Neutrophil (primary cell): ENCODE data around the gene CHTOP.

Experiments
- H3K27ac ChIP-seq: fragments of 200-600 bp; sonication (generic); 2 replicates; pipeline ENCODE4 v1.5.1; 2016; ENCODE audit warnings: mild to moderate bottlenecking, moderate library complexity
- H3K27me3 ChIP-seq: fragments of 200-600 bp; sonication (generic); 2 replicates; pipeline ENCODE4 v1.6.0; 2016; ENCODE audit warnings: mild to moderate bottlenecking
- H3K36me3 ChIP-seq: fragments of 200-600 bp; sonication (generic); 2 replicates; pipeline ENCODE4 v1.5.1; 2017
- H3K4me1 ChIP-seq, 2 experiments: fragments of 200-600 bp in 1 of 2; sonication (generic) in 1 of 2; 1 replicate in 1 of 2; 2 replicates in 1 of 2; pipeline versions ENCODE4 v1.5.1 to v1.6.1; 2013 to 2016; ENCODE audit warnings: low read depth in 1 of 2, low read length in 1 of 2, mild to moderate bottlenecking in 1 of 2, moderate library complexity in 1 of 2; ENCODE audit not compliant: control insufficient read depth in 1 of 2, insufficient read depth in 1 of 2
- H3K4me3 ChIP-seq, 2 experiments: fragments of 200-600 bp in 1 of 2; sonication (generic) in 1 of 2; 1 replicate in 1 of 2; 2 replicates in 1 of 2; pipeline ENCODE4 v1.5.1; 2013 to 2016; ENCODE audit warnings: low read depth in 1 of 2, low read length in 1 of 2, mild to moderate bottlenecking in 1 of 2, moderate library complexity in 1 of 2
- H3K9me3 ChIP-seq: fragments of 200-600 bp; sonication (generic); 2 replicates; pipeline ENCODE4 v1.5.1; 2016
- CTCF ChIP-seq: fragments of 200-600 bp; sonication (generic); IDR thresholded peaks from 2 replicates; pipeline ENCODE4 v1.5.1; 2016; ENCODE audit warnings: antibody characterized with exemption

The CHTOP gene

DNA sequence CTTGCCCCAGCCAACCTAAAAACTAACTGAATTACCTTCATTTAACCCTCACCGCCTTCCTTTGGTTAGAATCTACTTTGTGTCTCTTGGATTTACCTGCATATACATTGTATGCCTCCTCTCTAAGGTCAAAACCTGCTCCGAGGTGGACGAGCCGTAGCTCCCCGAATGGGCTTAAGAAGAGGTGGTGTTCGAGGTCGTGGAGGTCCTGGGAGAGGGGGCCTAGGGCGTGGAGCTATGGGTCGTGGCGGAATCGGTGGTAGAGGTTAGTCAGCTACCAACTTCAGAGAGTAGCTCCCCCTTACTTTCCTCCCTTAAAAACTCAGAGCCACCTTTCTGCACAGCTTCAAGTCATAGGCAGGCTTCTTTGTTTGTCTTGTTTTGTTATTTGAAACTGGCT lies 9.2 kb downstream of the CHTOP start:
- H3K27ac ChIP-seq = peak overlapping the region; percentile 2
- TF ChIP-seq CTCF = no peak
- no peak overlapping the region for H3K4me3 ChIP-seq
- no peaks in the 10 kb centered on the region for H3K9me3 ChIP-seq
- peaks cover 80% of the 10 kb centered on the region for H3K36me3 ChIP-seq
- peaks cover 13 to 18% of the 10 kb centered on the region in 2 experiments for H3K4me1 ChIP-seq
- H3K27me3 ChIP-seq = no peaks in the 10 kb centered on the region

GRCh38 chr1:153643816-153644215 lies 9.9 kb downstream of the CHTOP start:
- Histone ChIP-seq H3K9me3 (no peaks in the 10 kb centered on the region), H3K36me3 (peaks cover 73% of the 10 kb centered on the region), H3K27ac (peak overlapping the region; percentile 2), H3K4me1 (peaks cover 13 to 18% of the 10 kb centered on the region in 2 experiments), H3K27me3 (no peaks in the 10 kb centered on the region), H3K4me3 (no peak overlapping the region)
- TF ChIP-seq CTCF = no peak

GRCh38 chr1:153646672-153647345 lies 12.9 kb downstream of the CHTOP start:
- no peak overlapping the region for H3K4me3 ChIP-seq
- peaks cover 13 to 18% of the 10 kb centered on the region in 2 experiments for H3K4me1 ChIP-seq
- no peaks in the 10 kb centered on the region for H3K27me3 ChIP-seq
- H3K9me3 ChIP-seq = no peaks in the 10 kb centered on the region
- H3K36me3 ChIP-seq = peaks cover 43% of the 10 kb centered on the region
- no peak for TF ChIP-seq CTCF
- H3K27ac ChIP-seq = peak overlapping the region; percentile 62

DNA sequence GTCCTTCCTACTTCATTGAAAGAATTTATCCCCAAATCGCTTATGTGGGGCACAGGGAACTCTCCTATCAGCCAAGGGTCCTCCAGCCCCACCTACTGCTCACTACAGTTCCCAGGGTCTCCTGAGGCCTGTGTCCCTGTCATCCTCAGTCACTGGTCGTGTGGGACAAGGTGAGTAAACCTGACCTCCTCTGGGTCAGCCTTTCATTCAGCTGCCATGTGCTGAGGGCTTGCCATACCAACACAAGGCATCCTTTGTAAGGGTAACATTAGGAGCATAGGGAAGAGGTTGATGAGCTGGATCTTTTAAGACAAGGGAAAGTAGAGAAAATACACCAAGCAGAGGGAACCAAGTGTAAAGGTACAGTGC lies 13.5 kb downstream of the CHTOP start:
- no peak overlapping the region for H3K4me3 ChIP-seq
- no peaks in the 10 kb centered on the region for H3K27me3 ChIP-seq
- H3K27ac ChIP-seq = peak overlapping the region; percentile 62
- no peak for TF ChIP-seq CTCF
- H3K4me1 ChIP-seq = peaks cover 13 to 18% of the 10 kb centered on the region in 2 experiments
- H3K9me3 ChIP-seq = no peaks in the 10 kb centered on the region
- H3K36me3 ChIP-seq = peaks cover 37% of the 10 kb centered on the region

DNA sequence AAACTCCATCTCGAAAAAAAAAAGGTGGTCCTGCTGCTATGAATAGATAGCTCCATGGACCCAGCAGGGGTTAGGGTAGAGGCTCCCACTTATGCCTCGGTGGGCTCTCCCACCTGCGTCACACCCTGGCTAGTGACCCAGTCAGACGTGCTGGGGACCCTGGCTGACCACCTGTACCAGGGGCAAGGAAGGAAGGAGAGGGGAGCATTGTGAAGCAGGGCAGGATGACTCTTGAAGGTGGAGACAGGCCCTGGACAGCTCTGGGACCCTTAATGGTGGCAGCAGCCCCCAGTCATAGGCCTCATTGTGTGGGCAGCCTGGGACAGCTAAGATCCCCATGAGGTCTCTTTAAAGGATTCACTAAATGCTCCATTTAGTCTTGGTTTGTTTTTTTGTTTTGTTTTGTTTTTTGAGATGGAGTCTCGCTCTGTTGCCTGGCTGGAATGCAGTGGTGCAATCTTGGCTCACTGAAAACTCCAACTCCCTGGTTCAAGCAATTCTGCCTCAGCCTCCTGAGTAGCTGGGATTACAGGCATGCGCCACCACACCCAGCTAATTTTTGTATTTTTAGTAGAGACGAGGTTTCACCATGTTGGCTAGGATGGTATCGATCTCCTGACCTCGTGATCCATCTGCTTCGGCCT lies 14.3 kb downstream of the CHTOP start:
- Histone ChIP-seq H3K4me1 (peaks cover 20 to 25% of the 10 kb centered on the region in 2 experiments), H3K9me3 (no peaks in the 10 kb centered on the region), H3K27me3 (no peaks in the 10 kb centered on the region), H3K4me3 (no peak overlapping the region), H3K27ac (no peak overlapping the region), H3K36me3 (peaks cover 30% of the 10 kb centered on the region)
- no peak for TF ChIP-seq CTCF
